H1 (cell line): Measurements from ENCODE around the gene CLCNKB. TPM values are rescaled to one million over a fixed set of nuclear protein-coding genes. Genes with fewer than 3 reads are reported as not detected.
A peak's percentile ranks its signal among the peaks of the same experiment; 100 is the strongest.

Experiments
- CTCF ChIA-PET: fragments of 300-600 bp; sonication (Branson Sonifier 250); formaldehyde crosslinking; loops from one replicate; lab custom pipeline; 2021; ENCODE audit not compliant: partially characterized antibody; lab: Charles Lee
- POLR2A ChIA-PET: fragments of 300-600 bp; sonication (Branson Sonifier 250); formaldehyde crosslinking; loops from one replicate; lab custom pipeline; 2021; ENCODE audit warnings: inconsistent platforms; ENCODE audit not compliant: partially characterized antibody; lab: Charles Lee
- DNase-seq, 2 experiments: peaks; one replicate each; pipeline versions ENCODE4 v3.0.0 to v3.0.0-alpha.2; 2010 to 2022; ENCODE audit warnings: low spot score in 2 of 2, low read depth in 1 of 2, mixed read lengths in 1 of 2
- FAIRE-seq: peaks from 2 replicates; lab custom pipeline; 2011; peaks lifted over from hg19 to GRCh38; lab: Jason Lieb, UNC
- H2AFZ ChIP-seq: 2 replicates; pipeline ENCODE4 v1.8.1; 2012; ENCODE audit warnings: low read length, inconsistent platforms
- H2AK5ac ChIP-seq: 2 replicates; pipeline ENCODE4 v1.6.1; 2013; ENCODE audit warnings: low read depth, low read length
- H2BK120ac ChIP-seq: replicated peaks from 2 replicates; pipeline ENCODE3; 2013; ENCODE audit warnings: low read depth, low read length, inconsistent platforms
- H2BK12ac ChIP-seq: 2 replicates; pipeline ENCODE4 v1.6.1; 2013; ENCODE audit warnings: low read depth, low read length
- H2BK15ac ChIP-seq: 2 replicates; pipeline ENCODE4 v1.6.1; 2013; ENCODE audit warnings: low read length
- H2BK20ac ChIP-seq: 2 replicates; pipeline ENCODE4 v1.6.1; 2013; ENCODE audit warnings: low read length
- H2BK5ac ChIP-seq: 2 replicates; pipeline ENCODE4 v1.6.1; 2013; ENCODE audit warnings: low read depth, low read length
- H3K14ac ChIP-seq: 2 replicates; pipeline ENCODE4 v1.6.1; 2013; ENCODE audit warnings: inconsistent platforms; ENCODE audit not compliant: insufficient read length
- H3K18ac ChIP-seq: 2 replicates; pipeline ENCODE4 v1.6.1; 2013; ENCODE audit warnings: low read length; ENCODE audit errors: extremely low read depth
- H3K23ac ChIP-seq: 2 replicates; pipeline ENCODE4 v1.6.1; 2013; ENCODE audit warnings: inconsistent platforms; ENCODE audit not compliant: insufficient read length
- H3K23me2 ChIP-seq: 2 replicates; pipeline ENCODE4 v1.6.1; 2013; ENCODE audit warnings: low read depth, low read length
- H3K27ac ChIP-seq: 2 replicates; pipeline ENCODE4 v1.6.1; 2011; ENCODE audit warnings: low read depth, low read length, inconsistent platforms
- H3K27me3 ChIP-seq, 4 experiments: replicated peaks in 1 of 4; 1 replicate in 1 of 4; 2 replicates in 3 of 4; pipeline versions ENCODE4 v1.6.1 to v1.8.1; 2011 to 2013; ENCODE audit warnings: low read length in 3 of 4, mild to moderate bottlenecking in 3 of 4, inconsistent platforms in 2 of 4, mixed read lengths in 2 of 4, moderate library complexity in 1 of 4; ENCODE audit not compliant: control insufficient read depth in 3 of 4, insufficient read depth in 3 of 4; ENCODE audit errors: extremely low read depth in 1 of 4
- H3K36me3 ChIP-seq, 4 experiments: 2 replicates each; pipeline versions ENCODE4 v1.6.1 to v1.8.1; 2011 to 2013; ENCODE audit warnings: mild to moderate bottlenecking in 4 of 4, low read length in 3 of 4, moderate library complexity in 2 of 4, control low read depth in 1 of 4, inconsistent platforms in 1 of 4; ENCODE audit not compliant: insufficient read depth in 4 of 4, control insufficient read depth in 2 of 4
- H3K4ac ChIP-seq: replicated peaks from 2 replicates; pipeline ENCODE3; 2013; ENCODE audit warnings: low read length, low read depth, mixed read lengths, inconsistent platforms; ENCODE audit not compliant: insufficient read length
- H3K4me1 ChIP-seq, 4 experiments: replicated peaks in 1 of 4; 1 replicate in 1 of 4; 2 replicates in 3 of 4; pipeline versions ENCODE4 v1.6.1 to v1.8.1; 2011 to 2013; ENCODE audit warnings: low read length in 3 of 4, inconsistent platforms in 2 of 4, mixed read lengths in 1 of 4; ENCODE audit not compliant: insufficient read depth in 4 of 4, control insufficient read depth in 3 of 4
- H3K4me2 ChIP-seq, 2 experiments: 2 replicates each; pipeline versions ENCODE4 v1.6.1 to v1.8.1; 2011 to 2013; ENCODE audit warnings: low read depth in 2 of 2, low read length in 2 of 2, control low read depth in 1 of 2, inconsistent platforms in 1 of 2, mild to moderate bottlenecking in 1 of 2; ENCODE audit not compliant: insufficient read depth in 1 of 2
- H3K4me3 ChIP-seq, 4 experiments: fragments of 200-600, 300-600 bp in 1 of 4; sonication (generic), shearing (Covaris generic), sonication (Bioruptor Twin) in 1 of 4; 2 replicates each; pipeline versions ENCODE4 v1.5.1 to v1.8.1; 2011 to 2016; ENCODE audit warnings: low read length in 4 of 4, low read depth in 3 of 4, control low read depth in 2 of 4, inconsistent platforms in 2 of 4, mild to moderate bottlenecking in 2 of 4, mixed read lengths in 1 of 4, moderate library complexity in 1 of 4; ENCODE audit not compliant: insufficient read depth in 2 of 4; ENCODE audit errors: extremely low read depth in 1 of 4
- H3K56ac ChIP-seq: replicated peaks from 2 replicates; pipeline ENCODE3; 2013; ENCODE audit warnings: low read depth, mild to moderate bottlenecking, mixed read lengths, low read length, inconsistent platforms; ENCODE audit not compliant: insufficient read length
- H3K79me1 ChIP-seq: 2 replicates; pipeline ENCODE4 v1.6.1; 2013; ENCODE audit warnings: low read depth, low read length, control low read depth
- H3K79me2 ChIP-seq, 2 experiments: 2 replicates each; pipeline versions ENCODE4 v1.6.1 to v1.8.1; 2012 to 2013; ENCODE audit warnings: low read length in 2 of 2, mild to moderate bottlenecking in 2 of 2, inconsistent platforms in 1 of 2; ENCODE audit not compliant: insufficient read depth in 2 of 2, control insufficient read depth in 1 of 2
- H3K9ac ChIP-seq, 4 experiments: replicated peaks in 1 of 4; 1 replicate in 1 of 4; 2 replicates in 3 of 4; pipeline versions ENCODE4 v1.6.1 to v1.8.1; 2011 to 2013; ENCODE audit warnings: low read depth in 3 of 4, low read length in 3 of 4, control low read depth in 2 of 4, mild to moderate bottlenecking in 2 of 4, moderate library complexity in 2 of 4, inconsistent platforms in 1 of 4; ENCODE audit errors: extremely low read depth in 1 of 4
- H3K9me3 ChIP-seq, 2 experiments: 2 replicates each; pipeline versions ENCODE4 v1.6.1 to v1.8.1; 2012 to 2013; ENCODE audit warnings: mild to moderate bottlenecking in 2 of 2, moderate library complexity in 2 of 2, control low read depth in 1 of 2, inconsistent platforms in 1 of 2, low read depth in 1 of 2, low read length in 1 of 2, mixed read lengths in 1 of 2; ENCODE audit not compliant: insufficient read depth in 2 of 2
- H4K20me1 ChIP-seq, 2 experiments: replicated peaks in 1 of 2; 2 replicates each; pipeline versions ENCODE3 to v1.8.1; 2011 to 2013; ENCODE audit warnings: inconsistent platforms in 2 of 2, low read length in 2 of 2, mild to moderate bottlenecking in 1 of 2; ENCODE audit not compliant: insufficient read depth in 2 of 2, control insufficient read depth in 1 of 2
- H4K5ac ChIP-seq: 2 replicates; pipeline ENCODE4 v1.6.1; 2013; ENCODE audit warnings: low read length, low read depth, mixed read lengths, inconsistent platforms; ENCODE audit not compliant: insufficient read length
- H4K8ac ChIP-seq: 2 replicates; pipeline ENCODE4 v1.8.0; 2013; ENCODE audit warnings: mild to moderate bottlenecking, moderate library complexity, low read length, inconsistent platforms; ENCODE audit not compliant: insufficient read depth; ENCODE audit errors: extremely low read depth
- H4K91ac ChIP-seq: replicated peaks from 2 replicates; pipeline ENCODE3; 2013; ENCODE audit warnings: low read length, mixed read lengths, inconsistent platforms; ENCODE audit not compliant: insufficient read length
- CHD2 ChIP-seq: IDR thresholded peaks from 2 replicates; pipeline ENCODE4 v1.6.1; 2012; ENCODE audit warnings: low read length, improper control_type of control experiment
- GABPA ChIP-seq: IDR thresholded peaks from 2 replicates; pipeline ENCODE4 v1.6.1; 2011; ENCODE audit warnings: mild to moderate bottlenecking, low read length, moderate library complexity, borderline replicate concordance; ENCODE audit not compliant: insufficient read depth
- KDM1A ChIP-seq: fragments of 200-600, 300-600 bp; sonication (generic); IDR thresholded peaks from 2 replicates; pipeline ENCODE4 v1.7.1; 2016; ENCODE audit warnings: mild to moderate bottlenecking, low read length, borderline replicate concordance
- SP1 ChIP-seq: IDR thresholded peaks from 2 replicates; pipeline ENCODE4 v1.6.1; 2011; ENCODE audit warnings: low read depth, low read length
- SP4 ChIP-seq: IDR thresholded peaks from 2 replicates; pipeline ENCODE4 v1.6.1; 2012; ENCODE audit warnings: low read length, inconsistent platforms
- SRF ChIP-seq: IDR thresholded peaks from 2 replicates; pipeline ENCODE4 v1.6.1; 2011; ENCODE audit warnings: mild to moderate bottlenecking, low read depth, low read length, moderate library complexity
- SUZ12 ChIP-seq: fragments of 200-600 bp; sonication (generic); IDR thresholded peaks from 2 replicates; pipeline ENCODE4 v1.6.1; 2012; ENCODE audit warnings: mild to moderate bottlenecking, inconsistent platforms, low read length, moderate library complexity, mixed read lengths
- TAF7 ChIP-seq: optimal IDR thresholded peaks from 2 replicates; pipeline ENCODE3; 2011; ENCODE audit warnings: low read depth, mild to moderate bottlenecking, inconsistent platforms, low read length, moderate library complexity, borderline replicate concordance
- WGBS, 2 experiments: shearing (Covaris generic) in 1 of 2; methylation state at CpG; one replicate each; pipeline versions ENCODE4 v1.1.6 to v1.1.7; 2013 to 2015; ENCODE audit warnings: low lambda C conversion rate in 2 of 2, mixed read lengths in 2 of 2, inconsistent platforms in 1 of 2, low coverage in 1 of 2, missing lambda C conversion rate in 1 of 2; ENCODE audit not compliant: insufficient replicate concordance in 2 of 2, insufficient coverage in 1 of 2, insufficient read length in 1 of 2; ENCODE audit errors: extremely low coverage in 1 of 2, missing lambda C conversion rate in 1 of 2; 5-methylcytosine and 5-hydroxymethylcytosine counted together
- polyA plus RNA-seq, 7 experiments: library from polyadenylated mRNA; depleted of rRNA in 3 of 7; stranded (reverse) in 5 of 7; unstranded in 2 of 7; fragments of >200 nt in 5 of 7; fragments of 200-250 nt in 2 of 7; gene quantifications; 1 replicate in 5 of 7; 2 replicates in 1 of 7; 4 replicates in 1 of 7; pipeline versions ENCODE4 v1.2.1 to v1.2.3, GENCODE V29; 2011 to 2013; ENCODE audit warnings: missing spikeins in 2 of 7, mixed read lengths in 2 of 7
- total RNA-seq: library from RNA; stranded (reverse); fragmentation: NEBNext Ultra II Directional; extraction: Animal tissue kit (Norgen Biotek cat#: 25700); gene quantifications from 2 replicates; pipeline ENCODE4 v1.2.1, GENCODE V29; 2021

CLCNKB gene
- total and polyA plus RNA-seq, 2 of the 8 experiments (the other 6 are each of a cell fraction or from before 2014, with no cell fraction given): 1.2 to 3.5 TPM

DNA sequence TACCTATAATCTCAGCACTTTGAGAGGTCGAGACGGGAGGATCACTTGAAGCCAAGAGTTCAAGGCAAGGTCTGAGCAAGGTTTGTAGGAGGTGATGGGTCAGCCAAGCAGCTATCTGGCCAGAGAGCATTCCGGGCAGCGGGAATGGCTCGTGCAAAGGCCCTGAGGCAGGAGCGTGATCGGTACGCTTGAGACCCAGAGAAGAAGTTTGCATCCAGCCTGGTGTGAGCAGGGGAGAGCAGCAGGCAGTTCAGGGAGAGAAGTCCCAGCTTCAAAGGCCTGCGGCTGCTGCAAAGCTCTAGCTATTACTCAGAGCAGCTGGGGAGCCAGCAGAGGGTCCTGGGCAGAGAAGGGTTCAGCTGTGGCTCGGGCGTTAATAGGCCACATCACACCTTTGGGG is 44.7 kb upstream of the CLCNKB start:
- no peak overlapping the region for H2AFZ ChIP-seq
- no peak overlapping the region for H2BK5ac ChIP-seq
- FAIRE-seq (no peak), DNase-seq (no peak)
- H2BK15ac ChIP-seq: no peak overlapping the region
- H3K4me2 ChIP-seq: no peak overlapping the region
- no peak overlapping the region for H2BK12ac ChIP-seq
- ChIA-PET POLR2A (interaction anchor here (1.2 kb wide), 1 partner anchor 15 kb away, joined by 3 read pairs; no protein-coding TSS in a partner anchor), CTCF (interaction anchor here (1.6 to 2.9 kb wide), 3 partner anchors 10 to 43 kb away, joined by 3 to 27 read pairs (median 5); no protein-coding TSS in a partner anchor)
- no peaks in the 10 kb centered on the region for H3K79me2 ChIP-seq
- no peak overlapping the region for H2BK20ac ChIP-seq
- no peak overlapping the region for H3K14ac ChIP-seq
- no peak overlapping the region for H3K18ac ChIP-seq
- no peak overlapping the region for H3K23ac ChIP-seq
- H3K27ac ChIP-seq: no peak overlapping the region
- no peak overlapping the region for H4K91ac ChIP-seq
- H4K5ac ChIP-seq: no peak overlapping the region
- no peaks in the 10 kb centered on the region for H3K36me3 ChIP-seq
- H3K56ac ChIP-seq: no peak overlapping the region
- H2BK120ac ChIP-seq: no peak overlapping the region
- H3K4me1 ChIP-seq: no peaks in the 10 kb centered on the region
- no peaks in the 10 kb centered on the region for H3K23me2 ChIP-seq
- H3K79me1 ChIP-seq: no peaks in the 10 kb centered on the region
- 88% methylated on average over 11 of the region's 11 CpGs; no CpG with 5 or more reads in 1 of the 2 experiments for WGBS, 2 experiments
- H2AK5ac ChIP-seq: no peak overlapping the region
- H3K9ac ChIP-seq: no peak overlapping the region
- peaks cover 0 to 5% of the 10 kb centered on the region in 2 experiments for H4K20me1 ChIP-seq
- peaks cover 0 to 3% (median 0%) of the 10 kb centered on the region in 4 experiments; a peak in 1 of 7 replicates for H3K27me3 ChIP-seq
- TF ChIP-seq SP4 (no peak), CHD2 (no peak), SRF (no peak), SUZ12 (no peak), SP1 (no peak), GABPA (no peak), KDM1A (peak; percentile 77), TAF7 (no peak)
- H3K9me3 ChIP-seq: no peaks in the 10 kb centered on the region
- no peak overlapping the region for H4K8ac ChIP-seq
- H3K4me3 ChIP-seq: no peak overlapping the region
- no peak overlapping the region for H3K4ac ChIP-seq
